H9 (cell line): Measurements from ENCODE around the gene HLX. TPM values are rescaled to one million over a fixed set of nuclear protein-coding genes. Genes with fewer than 3 reads are reported as not detected.
A peak's percentile ranks its signal among the peaks of the same experiment; 100 is the strongest.

Experiments
- DNase-seq: peaks from one replicate; pipeline ENCODE4 v3.0.0-alpha.2; 2017
- H2AFZ ChIP-seq: one replicate; pipeline ENCODE4 v1.6.1; 2013; ENCODE audit warnings: mild to moderate bottlenecking, low read length, control low read depth, moderate library complexity
- H2AK5ac ChIP-seq: 2 replicates; pipeline ENCODE4 v1.6.1; 2013; ENCODE audit warnings: low read length, control low read depth, mixed read lengths; ENCODE audit not compliant: insufficient read length
- H2BK120ac ChIP-seq: one replicate; pipeline ENCODE4 v1.6.1; 2013; ENCODE audit warnings: low read depth, mild to moderate bottlenecking, low read length, control low read depth, inconsistent platforms; ENCODE audit not compliant: poor library complexity, severe bottlenecking
- H2BK12ac ChIP-seq: 2 replicates; pipeline ENCODE4 v1.6.1; 2013; ENCODE audit warnings: low read length, control low read depth, mixed read lengths, low read depth; ENCODE audit not compliant: insufficient read length
- H2BK15ac ChIP-seq: 2 replicates; pipeline ENCODE4 v1.6.1; 2013; ENCODE audit warnings: low read depth, low read length, control low read depth
- H2BK20ac ChIP-seq: one replicate; pipeline ENCODE4 v1.6.1; 2013; ENCODE audit warnings: low read depth, mild to moderate bottlenecking, low read length, control low read depth, inconsistent platforms; ENCODE audit not compliant: poor library complexity, severe bottlenecking
- H2BK5ac ChIP-seq: 2 replicates; pipeline ENCODE4 v1.6.1; 2013; ENCODE audit warnings: low read length, control low read depth, mixed read lengths; ENCODE audit not compliant: insufficient read length
- H3K14ac ChIP-seq: 2 replicates; pipeline ENCODE4 v1.6.1; 2013; ENCODE audit warnings: low read length, control low read depth; ENCODE audit not compliant: insufficient read depth
- H3K18ac ChIP-seq: 2 replicates; pipeline ENCODE4 v1.6.1; 2013; ENCODE audit warnings: low read depth, mild to moderate bottlenecking, mixed read lengths, low read length, control low read depth; ENCODE audit not compliant: insufficient read length
- H3K23ac ChIP-seq: 2 replicates; pipeline ENCODE4 v1.6.1; 2013; ENCODE audit warnings: low read length, control low read depth, mixed read lengths, low read depth; ENCODE audit not compliant: insufficient read length
- H3K23me2 ChIP-seq: 2 replicates; pipeline ENCODE4 v1.6.1; 2013; ENCODE audit warnings: low read depth, mild to moderate bottlenecking, mixed read lengths, low read length, control low read depth; ENCODE audit not compliant: insufficient read length, poor library complexity, severe bottlenecking
- H3K27ac ChIP-seq: 2 replicates; pipeline ENCODE4 v1.5.1; 2013; ENCODE audit warnings: low read length, control low read depth, mixed read lengths, low read depth; ENCODE audit not compliant: insufficient read length
- H3K27me3 ChIP-seq: 2 replicates; pipeline ENCODE4 v1.6.1; 2013; ENCODE audit warnings: low read length, control low read depth, inconsistent platforms; ENCODE audit not compliant: insufficient read depth
- H3K4ac ChIP-seq: 2 replicates; pipeline ENCODE4 v1.6.1; 2013; ENCODE audit warnings: low read depth, mild to moderate bottlenecking, control low read depth, inconsistent platforms, low read length, moderate library complexity
- H3K4me1 ChIP-seq: 2 replicates; pipeline ENCODE4 v1.6.1; 2013; ENCODE audit warnings: low read length, control low read depth, inconsistent platforms; ENCODE audit not compliant: insufficient read depth
- H3K4me2 ChIP-seq: 2 replicates; pipeline ENCODE4 v1.6.1; 2013; ENCODE audit warnings: low read length, control low read depth, mixed read lengths; ENCODE audit not compliant: insufficient read length, insufficient read depth
- H3K56ac ChIP-seq: 2 replicates; pipeline ENCODE4 v1.6.1; 2013; ENCODE audit warnings: low read depth, mild to moderate bottlenecking, mixed read lengths, low read length, control low read depth; ENCODE audit not compliant: insufficient read length
- H3K79me1 ChIP-seq: 2 replicates; pipeline ENCODE4 v1.6.1; 2013; ENCODE audit warnings: low read depth, mild to moderate bottlenecking, moderate library complexity, low read length, control low read depth, inconsistent platforms; ENCODE audit not compliant: insufficient read depth, poor library complexity, severe bottlenecking
- H3K79me2 ChIP-seq: 2 replicates; pipeline ENCODE4 v1.6.1; 2013; ENCODE audit warnings: low read length, control low read depth, inconsistent platforms; ENCODE audit not compliant: insufficient read depth
- H3K9ac ChIP-seq: 2 replicates; pipeline ENCODE4 v1.6.1; 2013; ENCODE audit warnings: low read length, control low read depth, mixed read lengths; ENCODE audit not compliant: insufficient read length; ENCODE audit errors: extremely low read depth
- H3K9me3 ChIP-seq: one replicate; pipeline ENCODE4 v1.6.1; 2013; ENCODE audit warnings: low read depth, low read length, inconsistent platforms; ENCODE audit not compliant: control insufficient read depth
- H3T11ph ChIP-seq: one replicate; pipeline ENCODE4 v1.6.1; 2013; ENCODE audit warnings: mild to moderate bottlenecking, low read length, control low read depth, inconsistent platforms
- H4K20me1 ChIP-seq: one replicate; pipeline ENCODE4 v1.6.1; 2013; ENCODE audit not compliant: control insufficient read depth, insufficient read length, insufficient read depth
- H4K5ac ChIP-seq: 2 replicates; pipeline ENCODE4 v1.6.1; 2013; ENCODE audit warnings: low read depth, mild to moderate bottlenecking, mixed read lengths, low read length, control low read depth; ENCODE audit not compliant: insufficient read length
- H4K8ac ChIP-seq: replicated peaks from 2 replicates; pipeline ENCODE4 v1.6.1; 2013; ENCODE audit warnings: low read length, control low read depth, mixed read lengths, low read depth; ENCODE audit not compliant: insufficient read length
- H4K91ac ChIP-seq: 2 replicates; pipeline ENCODE4 v1.6.1; 2013; ENCODE audit warnings: low read depth, mild to moderate bottlenecking, moderate library complexity, mixed read lengths, low read length, control low read depth; ENCODE audit not compliant: insufficient read length
- H3K27ac Mint-ChIP-seq, 3 experiments: 2 replicates in 2 of 3; 3 replicates in 1 of 3; pipeline ENCODE4 v1.8.0; 2020 to 2021; ENCODE audit warnings: mixed read lengths in 3 of 3, mild to moderate bottlenecking in 1 of 3, moderate library complexity in 1 of 3
- H3K27me3 Mint-ChIP-seq: 2 replicates; pipeline ENCODE4 v1.8.0; 2021; ENCODE audit warnings: low read depth, mild to moderate bottlenecking, moderate library complexity, mixed read lengths
- H3K36me3 Mint-ChIP-seq, 3 experiments: 2 replicates in 2 of 3; 3 replicates in 1 of 3; pipeline ENCODE4 v1.8.0; 2020 to 2021; ENCODE audit warnings: low read depth in 3 of 3, mixed read lengths in 3 of 3; ENCODE audit not compliant: insufficient read depth in 1 of 3
- H3K4me1 Mint-ChIP-seq, 2 experiments: 2 replicates each; pipeline ENCODE4 v1.8.0; 2020; ENCODE audit warnings: mixed read lengths in 2 of 2
- H3K4me3 Mint-ChIP-seq, 2 experiments: 2 replicates in 1 of 2; 3 replicates in 1 of 2; pipeline ENCODE4 v1.8.0; 2020 to 2021; ENCODE audit warnings: mild to moderate bottlenecking in 2 of 2, mixed read lengths in 2 of 2, moderate library complexity in 1 of 2
- H3K9me3 Mint-ChIP-seq, 2 experiments: 2 replicates in 1 of 2; 3 replicates in 1 of 2; pipeline ENCODE4 v1.8.0; 2020; ENCODE audit warnings: mild to moderate bottlenecking in 2 of 2, mixed read lengths in 2 of 2, moderate library complexity in 1 of 2
- WGBS: extraction: QIAGEN DNeasy Blood & Tissue Kit; methylation state at CpG from one replicate; pipeline ENCODE4 v1.1.7; 2013; ENCODE audit warnings: missing lambda C conversion rate, low lambda C conversion rate, mixed read lengths; ENCODE audit not compliant: insufficient read length; ENCODE audit errors: extremely low coverage; 5-methylcytosine and 5-hydroxymethylcytosine counted together
- total RNA-seq: library from RNA; stranded (reverse); gene quantifications from 2 replicates; pipeline ENCODE4 v1.2.1, GENCODE V29; 2021
- TF ChIP-seq, protein P1 (sequence below): fragments of 200-600 bp; sonication (generic); conservative IDR thresholded peaks from 3 replicates; pipeline ENCODE4 v1.8.0; 2021; ENCODE audit warnings: antibody characterized with exemption, mild to moderate bottlenecking

The HLX gene
- total RNA-seq, 1 experiment from 2014 or later: 0.37 TPM

DNA sequence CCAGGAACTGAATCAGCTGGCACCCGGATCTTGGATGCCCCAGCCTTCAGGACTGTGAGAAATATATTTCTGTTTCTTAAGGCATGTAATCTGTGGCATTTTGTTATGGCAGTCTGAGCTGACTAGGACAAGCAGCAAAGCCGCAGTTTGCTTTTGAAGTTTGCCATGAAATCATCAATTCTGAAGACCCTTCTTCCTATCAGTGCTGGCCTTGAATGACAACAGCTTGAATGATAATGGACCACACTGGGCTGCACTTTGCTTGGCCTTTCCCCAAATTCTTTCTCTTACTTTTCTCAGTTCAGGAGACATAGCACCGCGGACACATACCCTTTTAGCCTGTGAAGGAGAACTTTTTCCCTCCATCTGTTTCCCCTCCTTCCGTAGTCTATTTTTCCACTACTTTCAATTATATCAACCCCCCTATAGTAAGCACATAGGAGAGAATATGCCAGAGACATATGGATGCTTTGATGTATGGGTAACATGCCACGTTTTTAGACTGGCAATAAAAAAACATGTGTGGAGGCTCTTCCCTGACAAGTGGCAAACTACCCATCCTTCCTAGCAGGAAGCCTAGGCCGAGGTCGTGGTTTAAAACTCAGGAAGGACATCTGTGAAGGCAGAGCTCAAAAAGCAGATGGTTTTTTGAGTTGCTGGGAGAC lies 42.9 kb downstream of the HLX start:
- DNase-seq: peak; percentile 32

More for the DNA sequence above, 42.9 kb downstream of the HLX start:
- no peak overlapping the region for H2AFZ ChIP-seq
- no peak overlapping the region for H3K4me3 Mint-ChIP-seq
- no peak overlapping the region for H3K9ac ChIP-seq
- no peak overlapping the region for H3K4me2 ChIP-seq
- no peak overlapping the region for H3K18ac ChIP-seq
- H3K9me3 Mint-ChIP-seq: no peaks in the 10 kb centered on the region
- no peaks in the 10 kb centered on the region for H3K9me3 ChIP-seq
- H3K27ac ChIP-seq: no peak overlapping the region
- H3T11ph ChIP-seq: no peak overlapping the region
- H3K56ac ChIP-seq: no peak overlapping the region
- H4K8ac ChIP-seq: no peak overlapping the region
- H3K4ac ChIP-seq: no peak overlapping the region
- H2BK5ac ChIP-seq: no peak overlapping the region
- H2AK5ac ChIP-seq: no peak overlapping the region
- H2BK15ac ChIP-seq: no peak overlapping the region
- no peaks in the 10 kb centered on the region for H3K23me2 ChIP-seq
- H2BK12ac ChIP-seq: no peak overlapping the region
- H4K91ac ChIP-seq: no peak overlapping the region
- 0 out of 7 replicates have a peak overlapping the region, but pooled peaks of 1 of the 3 experiments have one; percentile 6 for H3K27ac Mint-ChIP-seq
- H4K5ac ChIP-seq: no peak overlapping the region
- H3K4me1 Mint-ChIP-seq: peaks cover 11 to 13% of the 10 kb centered on the region in 2 experiments
- no peaks in the 10 kb centered on the region for H3K79me1 ChIP-seq
- no peak overlapping the region for H2BK20ac ChIP-seq
- no peaks in the 10 kb centered on the region for H4K20me1 ChIP-seq
- no peak overlapping the region for H2BK120ac ChIP-seq
- no peak overlapping the region for H3K23ac ChIP-seq
- no peaks in the 10 kb centered on the region for H3K79me2 ChIP-seq
- TF ChIP-seq, protein P1, sequence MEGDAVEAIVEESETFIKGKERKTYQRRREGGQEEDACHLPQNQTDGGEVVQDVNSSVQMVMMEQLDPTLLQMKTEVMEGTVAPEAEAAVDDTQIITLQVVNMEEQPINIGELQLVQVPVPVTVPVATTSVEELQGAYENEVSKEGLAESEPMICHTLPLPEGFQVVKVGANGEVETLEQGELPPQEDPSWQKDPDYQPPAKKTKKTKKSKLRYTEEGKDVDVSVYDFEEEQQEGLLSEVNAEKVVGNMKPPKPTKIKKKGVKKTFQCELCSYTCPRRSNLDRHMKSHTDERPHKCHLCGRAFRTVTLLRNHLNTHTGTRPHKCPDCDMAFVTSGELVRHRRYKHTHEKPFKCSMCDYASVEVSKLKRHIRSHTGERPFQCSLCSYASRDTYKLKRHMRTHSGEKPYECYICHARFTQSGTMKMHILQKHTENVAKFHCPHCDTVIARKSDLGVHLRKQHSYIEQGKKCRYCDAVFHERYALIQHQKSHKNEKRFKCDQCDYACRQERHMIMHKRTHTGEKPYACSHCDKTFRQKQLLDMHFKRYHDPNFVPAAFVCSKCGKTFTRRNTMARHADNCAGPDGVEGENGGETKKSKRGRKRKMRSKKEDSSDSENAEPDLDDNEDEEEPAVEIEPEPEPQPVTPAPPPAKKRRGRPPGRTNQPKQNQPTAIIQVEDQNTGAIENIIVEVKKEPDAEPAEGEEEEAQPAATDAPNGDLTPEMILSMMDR: no peak
- H3K27me3 ChIP-seq: no peaks in the 10 kb centered on the region
- no peak overlapping the region for H3K14ac ChIP-seq
- H3K27me3 Mint-ChIP-seq: peaks cover 5% of the 10 kb centered on the region; the same call in 1 of the 2 replicates
- H3K4me1 ChIP-seq: 0 out of 2 replicates have a peak, but pooled peaks cover 2% of the 10 kb centered on the region
- WGBS: no CpG with 5 or more reads among the region's 8 CpGs
- no peaks in the 10 kb centered on the region; a peak in 1 of 7 replicates for H3K36me3 Mint-ChIP-seq
